ENCODE measurements around the gene KIRREL1. TPM values are rescaled to one million over a fixed set of nuclear protein-coding genes. Genes with fewer than 3 reads are reported as not detected.
"Not testable (repeated sequence)": the region's sequence is repeated elsewhere in the genome, so short reads cannot be mapped to it uniquely, and the experiment has no call there.

KIRREL1 gene
- total and polyA plus RNA-seq, 5 donors from 2014 or later: not detected

GRCh38 chr1:158126425-158126824 is 133.0 kb downstream of the KIRREL1 start:
- H3K4me3 Mint-ChIP-seq: no peak overlapping the region
- Histone ChIP-seq H3K27ac (ENCODE audit: insufficient read depth, low read length, poor library complexity, severe bottlenecking) (no peak overlapping the region), H3K27me3 (ENCODE audit: control insufficient read depth, insufficient read depth, low read length) (peaks cover 2% of the 10 kb centered on the region), H3K9me3 (ENCODE audit: control insufficient read depth in 2 of 2, low read length in 2 of 2) (no peaks in the 10 kb centered on the region), H3K4me1 (ENCODE audit: control insufficient read depth, insufficient read depth, low read length, poor library complexity, severe bottlenecking) (no peaks in the 10 kb centered on the region), H3K36me3 (ENCODE audit: control insufficient read depth, insufficient read depth, low read length) (no peaks in the 10 kb centered on the region), H3K4me3 (ENCODE audit: low read depth, low read length) (no peak overlapping the region)
- H3K36me3 Mint-ChIP-seq: no peaks in the 10 kb centered on the region
- peaks cover 14% of the 10 kb centered on the region for H3K27me3 Mint-ChIP-seq
- H3K9me3 Mint-ChIP-seq: no peaks in the 10 kb centered on the region
- H3K27ac Mint-ChIP-seq: no peak overlapping the region
- DNase-seq: no peak
- H3K4me1 Mint-ChIP-seq: peaks cover 0 to 3% (median 0%) of the 10 kb centered on the region in 4 donors
- no peak for ATAC-seq (ENCODE audit: low read depth in 2 of 2)

GRCh38 chr1:158128531-158128930 is 135.1 kb downstream of the KIRREL1 start:
- H3K27me3 ChIP-seq (ENCODE audit: control insufficient read depth, insufficient read depth, low read length); H3K36me3 ChIP-seq (ENCODE audit: control insufficient read depth, insufficient read depth, low read length); H3K4me1 ChIP-seq (ENCODE audit: control insufficient read depth, insufficient read depth, low read length, poor library complexity, severe bottlenecking); H3K4me3 ChIP-seq (ENCODE audit: low read depth, low read length); H3K27ac Mint-ChIP-seq; H3K36me3 Mint-ChIP-seq; H3K27me3 Mint-ChIP-seq; H3K27ac ChIP-seq (ENCODE audit: insufficient read depth, low read length, poor library complexity, severe bottlenecking); H3K9me3 Mint-ChIP-seq; DNase-seq; H3K9me3 ChIP-seq (ENCODE audit: control insufficient read depth in 2 of 2, low read length in 2 of 2); ATAC-seq (ENCODE audit: low read depth in 2 of 2); H3K4me1 Mint-ChIP-seq; H3K4me3 Mint-ChIP-seq: not testable (repeated sequence)

DNA sequence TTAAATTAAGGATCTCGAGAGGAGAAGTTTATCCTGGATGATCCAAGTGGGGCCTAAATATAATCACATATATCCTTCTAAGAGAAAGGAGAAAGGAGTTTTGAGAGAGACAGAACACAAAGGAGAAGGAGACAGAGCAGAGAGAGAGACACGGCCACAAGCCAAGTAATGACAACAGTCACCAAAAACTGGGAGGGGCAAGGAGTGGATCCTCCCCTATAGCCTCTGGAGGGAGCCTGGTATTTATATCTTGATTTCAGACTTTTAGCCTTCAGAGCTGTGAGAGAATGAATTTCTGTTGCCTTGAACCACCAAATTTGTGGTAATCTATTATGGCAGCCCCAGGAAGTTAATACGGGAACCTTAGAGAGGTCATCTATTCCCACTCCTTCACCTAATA is 137.8 kb downstream of the KIRREL1 start:
- peaks cover 2% of the 10 kb centered on the region for H3K27me3 ChIP-seq (ENCODE audit: control insufficient read depth, insufficient read depth, low read length)
- DNase-seq (no peak), ATAC-seq (ENCODE audit: low read depth in 2 of 2) (no peak)
- Mint-ChIP-seq H3K4me3 (no peak overlapping the region), H3K9me3 (no peaks in the 10 kb centered on the region), H3K27ac (no peak overlapping the region), H3K36me3 (no peaks in the 10 kb centered on the region), H3K4me1 (no peaks in the 10 kb centered on the region), H3K27me3 (peaks cover 4% of the 10 kb centered on the region)
- no peaks in the 10 kb centered on the region for H3K9me3 ChIP-seq (ENCODE audit: control insufficient read depth in 2 of 2, low read length in 2 of 2)
- no peak overlapping the region for H3K4me3 ChIP-seq (ENCODE audit: low read depth, low read length)
- H3K27ac ChIP-seq (ENCODE audit: insufficient read depth, low read length, poor library complexity, severe bottlenecking): no peak overlapping the region
- no peaks in the 10 kb centered on the region for H3K4me1 ChIP-seq (ENCODE audit: control insufficient read depth, insufficient read depth, low read length, poor library complexity, severe bottlenecking)
- H3K36me3 ChIP-seq (ENCODE audit: control insufficient read depth, insufficient read depth, low read length): no peaks in the 10 kb centered on the region

DNA sequence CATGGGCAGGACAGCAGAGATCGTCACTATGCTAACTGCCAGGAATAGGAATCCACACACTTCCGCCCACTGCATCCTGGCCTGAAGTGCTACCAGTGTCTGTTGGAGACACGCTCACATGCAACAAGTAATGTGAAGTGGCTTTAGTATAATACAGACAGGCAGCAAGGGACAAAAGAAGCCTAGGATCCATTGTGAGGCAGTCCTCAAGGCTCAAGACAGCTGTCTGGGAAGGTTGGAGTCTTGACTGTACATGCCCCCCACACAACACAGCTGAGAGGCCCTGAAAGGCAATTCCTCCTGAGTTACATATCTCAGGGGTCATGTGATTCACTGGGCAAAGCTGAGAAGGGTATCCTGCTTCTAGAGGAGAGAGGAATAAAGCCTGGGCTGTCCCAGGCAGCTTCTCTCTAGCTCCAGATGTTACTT is 147.3 kb downstream of the KIRREL1 start:
- Mint-ChIP-seq H3K4me1 (no peaks in the 10 kb centered on the region), H3K27ac (no peak overlapping the region), H3K27me3 (no peaks in the 10 kb centered on the region), H3K36me3 (no peaks in the 10 kb centered on the region), H3K4me3 (no peak overlapping the region), H3K9me3 (no peaks in the 10 kb centered on the region)
- H3K4me3 ChIP-seq (ENCODE audit: low read depth, low read length): no peak overlapping the region
- no peaks in the 10 kb centered on the region for H3K27me3 ChIP-seq (ENCODE audit: control insufficient read depth, insufficient read depth, low read length)
- ATAC-seq (ENCODE audit: low read depth in 2 of 2): no peak
- DNase-seq: no peak
- H3K27ac ChIP-seq (ENCODE audit: insufficient read depth, low read length, poor library complexity, severe bottlenecking): no peak overlapping the region
- no peaks in the 10 kb centered on the region for H3K4me1 ChIP-seq (ENCODE audit: control insufficient read depth, insufficient read depth, low read length, poor library complexity, severe bottlenecking)
- H3K36me3 ChIP-seq (ENCODE audit: control insufficient read depth, insufficient read depth, low read length): no peaks in the 10 kb centered on the region
- no peaks in the 10 kb centered on the region for H3K9me3 ChIP-seq (ENCODE audit: control insufficient read depth in 2 of 2, low read length in 2 of 2)

DNA sequence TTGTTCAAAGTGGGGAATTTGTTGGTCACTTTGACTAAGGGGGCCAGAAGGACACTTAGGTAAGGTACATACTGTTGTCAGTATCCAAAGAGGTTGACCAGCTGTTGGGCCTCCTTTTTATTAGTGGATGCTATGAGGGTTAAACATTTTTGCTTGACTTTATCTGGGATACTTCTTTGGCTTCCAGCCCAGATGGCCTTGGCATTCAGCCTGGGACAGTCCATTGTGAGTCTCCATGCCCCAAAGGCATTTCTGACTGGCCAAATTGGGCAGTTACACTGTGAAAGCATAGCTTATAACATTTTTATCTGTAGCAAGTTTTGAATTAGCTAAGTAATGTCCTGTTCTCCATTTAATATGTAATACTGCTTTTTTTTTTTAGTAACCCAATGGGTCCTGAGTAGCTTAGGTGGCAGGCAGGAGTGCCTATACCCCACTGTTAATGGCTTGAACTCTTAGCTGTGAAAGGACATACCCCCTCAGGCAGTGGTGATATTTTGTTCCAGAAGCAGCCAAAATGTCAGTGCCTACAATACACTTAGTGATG is 151.8 kb downstream of the KIRREL1 start:
- H3K4me3 ChIP-seq (ENCODE audit: low read depth, low read length): no peak overlapping the region
- H3K36me3 Mint-ChIP-seq: no peaks in the 10 kb centered on the region
- H3K27me3 Mint-ChIP-seq: peaks cover 8% of the 10 kb centered on the region
- no peak overlapping the region for H3K27ac Mint-ChIP-seq
- DNase-seq (no peak), ATAC-seq (ENCODE audit: low read depth in 2 of 2) (no peak)
- H3K4me1 Mint-ChIP-seq: peaks cover 7 to 26% (median 13%) of the 10 kb centered on the region in 4 donors
- peaks cover 6% of the 10 kb centered on the region for H3K4me1 ChIP-seq (ENCODE audit: control insufficient read depth, insufficient read depth, low read length, poor library complexity, severe bottlenecking)
- peaks cover 0 to 1% (median 0%) of the 10 kb centered on the region in 7 donors for H3K9me3 Mint-ChIP-seq
- H3K9me3 ChIP-seq (ENCODE audit: control insufficient read depth in 2 of 2, low read length in 2 of 2): no peaks in the 10 kb centered on the region
- H3K27ac ChIP-seq (ENCODE audit: insufficient read depth, low read length, poor library complexity, severe bottlenecking): no peak overlapping the region
- H3K27me3 ChIP-seq (ENCODE audit: control insufficient read depth, insufficient read depth, low read length): no peaks in the 10 kb centered on the region
- no peaks in the 10 kb centered on the region for H3K36me3 ChIP-seq (ENCODE audit: control insufficient read depth, insufficient read depth, low read length)
- H3K4me3 Mint-ChIP-seq: no peak overlapping the region

- no peak overlapping the region for H3K4me3 ChIP-seq (ENCODE audit: low read depth, low read length)
- Mint-ChIP-seq H3K4me1 (peaks cover 9 to 33% (median 15%) of the 10 kb centered on the region in 4 donors), H3K9me3 (peaks cover 0 to 1% (median 0%) of the 10 kb centered on the region in 7 donors), H3K36me3 (no peaks in the 10 kb centered on the region), H3K27ac (no peak overlapping the region), H3K4me3 (peak overlapping the region in 1 of 4 donors; percentile 27), H3K27me3 (peaks cover 8% of the 10 kb centered on the region)
- H3K27ac ChIP-seq (ENCODE audit: insufficient read depth, low read length, poor library complexity, severe bottlenecking): no peak overlapping the region
- DNase-seq (no peak), ATAC-seq (ENCODE audit: low read depth in 2 of 2) (no peak)
- H3K9me3 ChIP-seq (ENCODE audit: control insufficient read depth in 2 of 2, low read length in 2 of 2): no peaks in the 10 kb centered on the region
- peaks cover 8% of the 10 kb centered on the region for H3K4me1 ChIP-seq (ENCODE audit: control insufficient read depth, insufficient read depth, low read length, poor library complexity, severe bottlenecking)
- no peaks in the 10 kb centered on the region for H3K36me3 ChIP-seq (ENCODE audit: control insufficient read depth, insufficient read depth, low read length)
- no peaks in the 10 kb centered on the region for H3K27me3 ChIP-seq (ENCODE audit: control insufficient read depth, insufficient read depth, low read length)
Measured at GRCh38 chr1:158146165-158146564, 152.7 kb downstream of the KIRREL1 start.

- H3K36me3 ChIP-seq (ENCODE audit: control insufficient read depth, insufficient read depth, low read length): no peaks in the 10 kb centered on the region
- Mint-ChIP-seq H3K9me3 (peaks cover 0 to 1% (median 0%) of the 10 kb centered on the region in 7 donors), H3K27me3 (peaks cover 8% of the 10 kb centered on the region), H3K4me3 (peak overlapping the region in 1 of 4 donors; percentile 53), H3K36me3 (no peaks in the 10 kb centered on the region), H3K27ac (no peak overlapping the region), H3K4me1 (peaks cover 9 to 33% (median 15%) of the 10 kb centered on the region in 4 donors)
- H3K9me3 ChIP-seq (ENCODE audit: control insufficient read depth in 2 of 2, low read length in 2 of 2): no peaks in the 10 kb centered on the region
- DNase-seq (no peak), ATAC-seq (ENCODE audit: low read depth in 2 of 2) (no peak)
- no peaks in the 10 kb centered on the region for H3K27me3 ChIP-seq (ENCODE audit: control insufficient read depth, insufficient read depth, low read length)
- no peak overlapping the region for H3K4me3 ChIP-seq (ENCODE audit: low read depth, low read length)
- no peak overlapping the region for H3K27ac ChIP-seq (ENCODE audit: insufficient read depth, low read length, poor library complexity, severe bottlenecking)
- H3K4me1 ChIP-seq (ENCODE audit: control insufficient read depth, insufficient read depth, low read length, poor library complexity, severe bottlenecking): peaks cover 8% of the 10 kb centered on the region
Measured at GRCh38 chr1:158146739-158147138, 153.3 kb downstream of the KIRREL1 start.

- peaks cover 0 to 1% (median 0%) of the 10 kb centered on the region in 7 donors for H3K9me3 Mint-ChIP-seq
- no peaks in the 10 kb centered on the region for H3K36me3 Mint-ChIP-seq
- H3K4me1 Mint-ChIP-seq: peaks cover 9 to 33% (median 15%) of the 10 kb centered on the region in 4 donors
- Histone ChIP-seq H3K27ac (ENCODE audit: insufficient read depth, low read length, poor library complexity, severe bottlenecking) (no peak overlapping the region), H3K27me3 (ENCODE audit: control insufficient read depth, insufficient read depth, low read length) (no peaks in the 10 kb centered on the region), H3K4me1 (ENCODE audit: control insufficient read depth, insufficient read depth, low read length, poor library complexity, severe bottlenecking) (peaks cover 8% of the 10 kb centered on the region), H3K9me3 (ENCODE audit: control insufficient read depth in 2 of 2, low read length in 2 of 2) (no peaks in the 10 kb centered on the region), H3K36me3 (ENCODE audit: control insufficient read depth, insufficient read depth, low read length) (no peaks in the 10 kb centered on the region), H3K4me3 (ENCODE audit: low read depth, low read length) (no peak overlapping the region)
- no peak for DNase-seq
- ATAC-seq (ENCODE audit: low read depth in 2 of 2): no peak
- H3K27me3 Mint-ChIP-seq: peaks cover 8% of the 10 kb centered on the region
- H3K4me3 Mint-ChIP-seq: peak overlapping the region in 2 of 4 donors; percentile 30 to 53
- H3K27ac Mint-ChIP-seq: peak overlapping the region in 1 of 3 donors; percentile 37
Measured at GRCh38 chr1:158147401-158147800, 154.0 kb downstream of the KIRREL1 start.

Measured in CD4-positive, CD25-positive, alpha-beta regulatory T cell (primary cell).